Hair follicle dermal papilla cell (primary cell): Measurements from ENCODE around the gene CALHM6. TPM values are rescaled to one million over a fixed set of nuclear protein-coding genes. Genes with fewer than 3 reads are reported as not detected.

Experiments used
- total RNA-seq: library from RNA; depleted of rRNA; stranded (reverse); fragments of >200 nt; gene quantifications from 2 replicates; pipeline ENCODE4 v1.2.3, GENCODE V29; 2012

CALHM6 gene
- total RNA-seq, result 0.32 and 1.5 TPM in 2 replicates

GRCh38 chr6:116461331-116461931, at the start of gene CALHM6:
CALHM6 (plus strand) TSS chr6:116461375; CDS start chr6:116461930, 555 bp downstream.

GRCh38 chr6:116511424-116512110, 50.4 kb downstream of the CALHM6 start, which contains the start of gene CALHM5:
CALHM5 (plus strand) TSS chr6:116511639; CDS start chr6:116511697, 58 bp downstream.

Other genes starting within 250 kb of the CALHM6 start
- 23.2 and 24.8 TPM in 2 replicates for gene TSPYL4, start 207.3 kb upstream of the CALHM6 start, total RNA-seq
- 78.9 and 87.7 TPM in 2 replicates for gene TSPYL1, start 181.4 kb upstream of the CALHM6 start, total RNA-seq
- gene DSE, start 90.4 kb upstream of the CALHM6 start, total RNA-seq, result 174 and 228 TPM in 2 replicates
- 4.4 and 6.2 TPM in 2 replicates for gene CALHM5, start 50.3 kb downstream of the CALHM6 start, total RNA-seq
- gene TRAPPC3L, start 84.3 kb downstream of the CALHM6 start, total RNA-seq, result 0.49 TPM in 1 of 2 replicates, not detected in the other
- gene CALHM4, start 92.4 kb downstream of the CALHM6 start, total RNA-seq, result not detected in 2 replicates
- 31.6 and 39.6 TPM in 2 replicates for gene RWDD1, start 110.1 kb downstream of the CALHM6 start, total RNA-seq
- gene RSPH4A, start 155.1 kb downstream of the CALHM6 start, total RNA-seq, result 0.65 and 0.97 TPM in 2 replicates
- 8.9 and 9.9 TPM in 2 replicates for gene ZUP1, start 207.4 kb downstream of the CALHM6 start, total RNA-seq
- gene KPNA5, start 219.8 kb downstream of the CALHM6 start, total RNA-seq, result 12.5 and 14.3 TPM in 2 replicates